A172 (cell line): Measurements from ENCODE around the gene WNT8B. TPM values are rescaled to one million over a fixed set of nuclear protein-coding genes. Genes with fewer than 3 reads are reported as not detected.

ENCODE experiments used
- DNase-seq: peaks from one replicate; pipeline ENCODE4 v3.0.0-alpha.2; 2015; ENCODE audit warnings: low spot score
- total RNA-seq: library from RNA; depleted of rRNA; stranded (reverse); fragments of >200 nt; shearing (Covaris generic); gene quantifications from 2 replicates; pipeline ENCODE4 v1.2.3, GENCODE V29; 2014; rRNA removed

Gene WNT8B, protein sequence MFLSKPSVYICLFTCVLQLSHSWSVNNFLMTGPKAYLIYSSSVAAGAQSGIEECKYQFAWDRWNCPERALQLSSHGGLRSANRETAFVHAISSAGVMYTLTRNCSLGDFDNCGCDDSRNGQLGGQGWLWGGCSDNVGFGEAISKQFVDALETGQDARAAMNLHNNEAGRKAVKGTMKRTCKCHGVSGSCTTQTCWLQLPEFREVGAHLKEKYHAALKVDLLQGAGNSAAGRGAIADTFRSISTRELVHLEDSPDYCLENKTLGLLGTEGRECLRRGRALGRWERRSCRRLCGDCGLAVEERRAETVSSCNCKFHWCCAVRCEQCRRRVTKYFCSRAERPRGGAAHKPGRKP
- total RNA-seq, result not detected in 2 replicates

DNA sequence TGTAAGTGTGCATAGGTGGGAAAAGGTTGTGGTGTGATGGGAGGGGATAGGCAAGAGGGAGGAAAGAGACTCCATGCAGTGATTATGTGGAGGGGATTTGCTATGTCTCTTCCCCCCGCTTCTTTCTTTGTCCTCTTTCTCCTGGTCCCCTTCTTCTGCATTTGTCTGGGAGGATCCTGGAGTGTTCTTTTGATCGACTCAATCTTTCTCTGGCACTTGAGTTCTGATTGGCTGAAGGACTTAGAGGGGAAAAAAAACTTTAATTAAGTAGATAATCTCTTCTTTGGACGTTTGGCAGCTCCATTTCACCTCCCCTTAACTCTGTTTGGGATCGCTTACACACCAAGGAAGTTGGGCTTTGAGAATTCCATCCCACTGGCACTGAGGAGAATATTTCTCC lies at the start of gene WNT8B:
TSS of gene WNT8B (plus strand) at position 301 of the 400 bp plus-strand sequence. CDS start 160 bp downstream, outside the sequence.
- DNase-seq, result no peak

DNA sequence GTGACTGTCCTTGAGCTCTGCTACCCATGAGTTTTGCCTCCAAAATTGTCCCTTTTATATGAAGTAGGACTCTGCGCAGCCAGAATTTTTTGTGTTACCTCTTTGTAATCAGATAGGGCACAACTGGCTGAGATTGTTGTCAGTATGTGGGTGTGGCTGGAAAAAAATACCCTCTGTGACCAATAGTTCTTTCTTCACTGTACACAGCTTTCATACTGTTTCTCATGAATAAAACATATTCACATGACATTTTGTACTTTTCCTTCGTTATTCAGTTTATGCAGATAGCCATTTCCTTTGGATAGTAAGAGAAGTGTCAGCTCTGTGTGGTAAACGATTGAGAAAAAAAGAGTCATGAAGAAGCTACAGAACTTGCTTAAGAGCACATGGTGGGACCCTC lies 49.6 kb upstream of the WNT8B start:
- no peak for DNase-seq

DNA sequence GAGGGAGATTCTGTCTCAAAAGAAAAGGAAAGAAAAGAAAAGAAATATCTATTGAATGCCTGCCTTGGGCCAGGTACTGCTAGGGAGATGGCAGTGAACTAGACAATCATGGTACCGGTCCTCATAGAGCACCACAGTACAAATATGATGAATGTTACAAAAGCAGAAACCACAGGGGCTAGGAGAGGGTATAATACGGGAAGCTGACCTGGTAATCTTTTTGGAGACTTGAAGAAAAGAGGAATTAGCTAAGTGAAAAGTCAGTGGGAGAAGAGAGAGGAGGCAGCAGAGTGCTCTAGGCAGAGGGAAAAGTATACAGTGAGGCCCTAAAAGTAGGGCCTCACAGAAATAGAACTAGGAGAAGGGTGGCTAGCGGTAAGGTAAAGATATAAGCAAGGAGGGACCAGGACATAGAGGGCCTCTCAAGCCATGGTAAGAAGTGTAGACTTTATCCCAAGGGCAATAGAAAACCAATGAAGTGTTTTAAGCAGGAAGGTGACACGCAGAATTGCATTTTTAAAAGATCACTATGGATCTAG lies 42.8 kb upstream of the WNT8B start:
- no peak for DNase-seq

DNA sequence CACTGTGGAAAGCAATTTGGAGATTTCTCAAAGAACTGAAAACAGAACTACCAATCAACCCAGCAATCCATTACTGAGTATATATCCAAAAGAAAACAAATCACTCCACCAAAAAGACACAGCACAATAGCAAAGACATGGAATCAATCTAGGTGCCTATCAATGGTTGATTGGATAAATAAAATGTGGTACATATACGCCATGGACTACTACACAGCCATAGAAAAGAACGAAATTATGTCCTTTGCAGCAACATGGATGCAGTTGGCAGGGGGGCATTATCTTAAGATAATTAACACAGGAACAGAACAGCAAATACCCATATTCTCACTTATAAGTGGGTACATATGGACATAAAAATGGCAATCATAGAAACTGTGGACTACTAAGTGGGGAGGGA lies 35.4 kb upstream of the WNT8B start:
- DNase-seq, result no peak

DNA sequence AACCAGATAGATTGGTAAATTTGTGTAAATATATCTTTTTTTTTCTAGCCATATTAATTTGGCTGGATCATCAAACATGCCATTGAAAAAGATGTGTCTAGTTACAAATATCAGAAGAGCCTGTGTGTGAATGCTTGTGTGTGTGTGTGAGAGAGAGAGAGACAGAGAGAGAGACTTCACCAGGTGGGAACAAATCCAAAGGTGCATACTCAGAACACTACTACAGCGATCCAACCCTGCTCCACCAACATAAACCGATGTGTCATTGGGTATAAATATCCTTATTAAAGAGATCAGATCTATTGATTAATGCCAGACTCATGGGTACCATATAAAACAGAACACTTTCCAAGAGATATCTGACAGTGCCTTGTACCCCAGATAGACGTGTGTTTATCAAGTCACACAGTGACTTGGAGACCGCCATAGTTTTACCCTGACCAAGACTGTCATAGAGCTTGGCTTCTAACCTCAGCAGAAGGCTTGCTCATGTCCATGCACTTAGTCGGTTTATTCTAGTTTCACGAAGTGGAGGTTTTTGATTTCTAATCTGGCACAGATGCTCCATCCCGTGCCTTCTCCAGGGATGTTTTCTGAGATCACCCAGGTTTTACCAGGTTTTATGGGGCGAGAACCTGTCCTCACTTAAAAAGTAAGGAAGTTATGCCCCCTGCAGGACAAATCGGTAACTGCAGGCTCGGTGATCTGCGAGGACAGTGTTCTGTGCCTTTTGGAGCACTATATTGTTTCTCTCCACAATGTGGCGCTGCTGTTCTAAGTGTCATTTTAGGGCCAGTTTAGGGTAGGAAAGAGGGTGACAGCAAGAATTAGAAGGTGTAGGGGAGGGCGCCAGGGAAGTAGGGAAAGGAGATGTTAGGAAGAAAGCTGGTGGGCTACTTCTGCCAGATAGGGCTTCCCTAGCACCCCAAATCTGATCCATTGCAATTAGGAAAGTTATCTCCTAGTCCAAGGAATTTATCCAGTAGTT lies 29.3 kb upstream of the WNT8B start:
- DNase-seq, result peak; percentile 86

DNA sequence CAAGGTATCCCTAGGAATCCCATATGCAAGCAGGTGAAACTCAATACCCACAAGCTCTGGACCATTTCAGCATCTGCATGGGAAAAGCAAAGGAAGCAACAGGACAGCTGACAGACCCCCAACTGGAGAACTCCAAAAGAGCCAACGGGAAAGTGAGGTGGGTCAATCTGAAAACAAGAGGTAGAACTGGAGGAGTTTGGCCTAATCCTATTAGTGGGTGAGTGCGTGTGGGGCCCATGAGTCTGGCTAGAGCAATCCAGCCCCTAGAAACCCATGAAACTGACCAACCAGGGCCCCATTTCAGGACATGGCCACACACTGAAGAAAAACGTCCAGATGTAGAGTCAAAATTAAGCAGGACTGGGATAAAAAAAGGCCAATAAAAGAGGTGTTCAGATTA lies 26.6 kb upstream of the WNT8B start:
- no peak for DNase-seq

DNA sequence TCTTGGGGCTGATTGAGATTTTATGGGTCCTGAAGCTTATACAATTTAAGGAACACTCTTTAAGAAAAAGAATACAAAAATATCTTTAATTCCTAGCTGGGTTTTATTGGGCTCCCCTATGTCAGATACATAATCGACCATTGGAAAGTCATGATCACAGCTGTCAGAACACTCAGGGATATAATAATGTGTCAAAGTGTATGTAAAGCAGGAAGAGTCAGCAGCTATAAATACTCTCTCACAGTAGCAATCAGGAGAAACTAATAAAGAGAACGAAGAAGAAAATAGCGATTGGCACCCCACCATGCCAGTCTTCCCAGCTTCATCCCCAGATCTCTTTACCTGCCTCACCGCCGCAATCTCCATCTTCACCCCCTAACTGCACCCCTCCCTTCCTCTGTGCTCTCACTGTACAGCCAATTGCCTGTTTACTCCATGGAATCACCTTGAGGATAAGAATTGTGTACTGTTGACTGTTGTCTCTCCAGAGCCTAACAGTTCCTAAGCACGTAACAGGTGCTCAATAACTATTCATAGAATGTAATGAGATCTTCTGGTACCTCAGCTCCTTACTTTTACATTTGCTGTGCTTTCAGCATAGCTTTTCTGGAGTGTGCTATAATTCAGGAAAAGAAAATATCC lies 24.0 kb upstream of the WNT8B start:
- no peak for DNase-seq

DNA sequence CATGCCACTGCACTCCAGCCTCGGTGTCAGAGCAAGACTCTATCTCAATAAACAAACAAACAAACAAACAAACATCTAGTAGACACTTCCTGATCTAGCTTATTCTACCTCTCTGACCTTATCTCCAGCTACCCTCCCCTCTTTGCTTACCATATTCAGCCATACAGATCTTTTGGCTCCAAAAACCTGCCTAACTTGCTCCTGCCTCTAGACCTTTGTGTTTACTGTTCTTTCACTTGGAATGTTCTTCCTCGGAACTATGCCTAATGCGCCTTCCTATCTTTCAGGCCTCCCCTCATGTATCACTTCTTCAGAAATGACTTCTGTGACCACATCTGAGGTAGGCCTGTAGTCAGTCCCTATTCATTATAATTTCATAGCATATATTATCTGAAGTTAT lies 20.3 kb upstream of the WNT8B start:
- no peak for DNase-seq

DNA sequence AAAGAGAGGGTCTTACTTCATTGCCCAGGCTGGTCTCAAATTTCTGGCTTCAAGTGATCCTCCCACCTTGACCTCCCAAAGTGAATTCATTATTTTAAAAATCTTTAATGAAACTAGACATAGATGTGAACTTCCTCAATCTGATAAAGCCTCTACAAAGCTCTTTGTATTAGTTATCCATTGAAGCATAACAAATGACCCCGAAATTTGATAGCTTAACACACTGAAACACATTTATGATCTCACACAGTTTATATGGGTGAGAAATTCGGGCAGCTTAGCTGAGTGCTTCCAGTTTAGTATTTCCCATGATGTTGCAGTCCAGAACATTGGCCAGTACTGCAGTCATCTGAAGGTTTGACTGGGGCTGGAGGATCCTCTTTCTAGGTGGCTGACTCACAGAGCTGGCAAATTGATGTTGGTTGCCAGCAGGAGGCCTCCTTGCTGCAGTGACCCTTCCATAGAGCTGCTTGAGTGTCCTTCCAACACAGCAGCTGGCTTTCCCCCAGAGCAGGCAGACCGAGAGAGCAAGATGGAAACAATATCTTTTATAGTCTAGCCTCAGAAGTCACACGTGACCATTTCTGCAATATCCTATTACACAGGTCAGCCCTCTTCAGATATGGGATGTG lies 16.6 kb upstream of the WNT8B start:
- DNase-seq, result no peak

DNA sequence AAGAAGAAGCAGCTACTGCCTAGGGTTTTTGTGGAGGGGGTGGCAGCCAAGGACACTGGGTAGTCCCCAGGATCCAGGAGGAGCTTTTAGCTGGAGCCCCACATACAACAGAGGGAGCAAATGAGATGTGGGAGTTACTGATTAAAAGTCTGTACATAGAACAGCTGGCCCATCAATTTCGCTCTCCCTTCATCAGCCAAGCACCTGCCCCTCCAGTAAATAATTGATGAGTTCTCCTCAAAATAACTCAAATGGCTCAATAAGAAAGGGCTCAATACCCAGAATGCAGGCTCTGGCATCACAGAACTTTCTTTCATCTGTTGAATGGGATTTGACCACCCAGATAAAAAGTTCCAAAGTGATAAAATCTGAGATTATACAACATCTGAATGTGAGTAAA lies 15.1 kb upstream of the WNT8B start:
- DNase-seq, result no peak

DNA sequence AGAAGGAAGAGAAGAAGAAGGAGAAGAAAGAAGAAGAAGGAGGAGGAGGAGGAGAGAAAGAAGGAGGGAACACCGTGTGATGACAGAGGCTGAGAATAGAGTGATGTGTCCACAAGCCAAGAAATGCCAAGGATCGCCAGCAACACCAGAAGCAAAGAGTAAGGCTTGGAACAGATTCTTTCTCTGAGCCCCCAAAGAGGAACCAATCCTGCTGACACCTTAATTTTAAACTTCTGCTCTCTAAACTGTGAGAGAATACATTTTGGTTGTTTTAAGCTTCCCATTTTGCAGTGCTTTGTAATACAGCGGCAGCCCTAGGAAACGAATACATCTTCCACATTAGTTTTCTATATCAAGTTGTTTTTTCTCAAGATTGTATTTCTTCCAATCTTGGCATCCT lies 13.9 kb upstream of the WNT8B start:
- no peak for DNase-seq

DNA sequence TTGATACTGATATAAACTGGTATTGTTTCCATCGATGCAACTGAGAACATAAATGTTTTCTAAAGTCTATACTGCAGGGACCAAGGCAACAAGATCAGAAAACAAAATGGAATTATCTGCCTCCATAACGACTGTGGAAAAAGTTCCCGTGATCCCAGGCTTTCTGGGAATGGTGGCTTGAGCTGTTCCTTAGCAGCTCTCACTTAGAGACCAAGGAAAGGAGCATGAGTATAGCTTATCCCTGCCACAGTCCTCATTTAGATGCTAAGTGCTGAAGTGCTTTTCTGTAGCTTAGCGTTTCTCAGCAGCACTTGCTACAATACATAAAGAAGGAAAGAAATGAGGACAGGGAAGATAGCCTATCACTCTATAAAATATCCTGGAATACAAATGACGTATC lies 5.5 kb downstream of the WNT8B start:
- DNase-seq, result no peak

DNA sequence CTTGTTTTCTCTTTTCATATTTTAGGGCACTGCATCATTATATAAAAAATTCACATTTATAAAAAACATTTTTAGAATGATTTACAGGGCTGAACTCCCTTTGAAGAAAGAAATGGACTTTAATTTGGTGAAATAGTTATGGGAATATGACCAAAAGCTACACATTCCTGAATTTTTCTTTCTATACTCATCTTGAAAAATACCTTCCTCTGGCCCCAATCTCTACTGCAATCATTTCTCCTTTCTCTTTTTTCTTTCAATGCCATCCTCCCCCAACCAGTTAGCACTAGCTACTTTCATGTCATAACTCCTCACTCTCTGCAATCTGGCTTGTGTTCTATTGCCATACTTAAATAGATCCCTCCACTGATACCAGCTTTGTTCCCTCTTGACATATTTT lies 6.2 kb downstream of the WNT8B start:
- no peak for DNase-seq

DNA sequence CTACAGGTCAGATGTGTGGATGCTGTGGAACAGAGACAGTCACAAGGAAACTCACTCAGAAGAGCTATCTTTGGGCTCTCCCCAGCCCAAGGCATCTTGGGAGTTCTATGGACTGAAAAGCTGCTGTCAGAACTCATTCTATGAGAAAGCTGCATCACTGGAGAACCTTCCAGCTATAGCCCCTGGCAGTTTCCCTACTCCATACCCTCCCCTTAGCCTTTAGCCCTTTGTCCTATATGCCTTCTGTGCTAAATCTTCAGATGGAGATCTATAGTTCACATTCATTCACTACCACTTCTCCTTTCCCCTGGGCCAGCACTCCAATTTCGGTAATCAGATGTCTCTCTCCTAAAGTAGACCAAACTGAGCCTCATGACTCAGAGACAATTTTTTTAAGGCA lies 6.9 kb downstream of the WNT8B start:
- no peak for DNase-seq

DNA sequence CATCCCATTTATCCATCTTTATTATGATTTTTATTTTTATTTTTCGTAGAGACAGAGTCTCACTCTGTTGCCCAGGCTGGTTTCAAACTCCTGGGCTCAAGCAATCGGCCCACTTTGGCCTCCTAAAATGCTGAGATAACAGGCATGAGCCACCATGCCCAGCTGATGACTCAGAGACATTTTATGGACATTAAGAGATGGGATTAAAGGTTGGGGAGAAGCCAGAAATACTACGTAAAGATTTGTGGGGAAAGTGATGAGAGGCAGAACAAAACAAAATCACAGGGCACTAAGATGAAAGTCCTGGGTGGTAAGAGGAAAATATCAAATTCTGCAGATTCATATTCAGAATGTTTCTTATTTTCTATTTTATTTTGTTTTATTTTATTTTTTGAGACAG lies 7.6 kb downstream of the WNT8B start:
- DNase-seq, result peak; percentile 73

DNA sequence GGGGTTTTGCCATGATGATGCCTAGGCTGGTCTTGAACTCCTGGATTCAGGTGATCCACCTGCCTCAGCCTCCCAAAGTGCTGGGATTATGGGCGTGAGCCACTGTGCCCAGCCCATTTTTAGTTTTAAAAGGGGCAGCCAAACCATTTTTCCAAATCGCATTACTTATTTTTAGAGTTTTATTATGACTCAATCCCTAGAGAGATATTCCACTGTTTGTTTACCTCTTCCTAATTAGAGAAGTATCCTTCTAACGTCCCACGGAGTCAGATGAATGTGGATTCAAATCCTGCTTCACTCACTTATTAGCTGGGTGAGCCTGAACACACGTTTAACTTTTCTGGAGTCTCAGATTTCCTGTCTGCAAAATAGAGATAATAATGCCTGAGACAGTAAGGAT lies 15.2 kb downstream of the WNT8B start:
- DNase-seq, result no peak

DNA sequence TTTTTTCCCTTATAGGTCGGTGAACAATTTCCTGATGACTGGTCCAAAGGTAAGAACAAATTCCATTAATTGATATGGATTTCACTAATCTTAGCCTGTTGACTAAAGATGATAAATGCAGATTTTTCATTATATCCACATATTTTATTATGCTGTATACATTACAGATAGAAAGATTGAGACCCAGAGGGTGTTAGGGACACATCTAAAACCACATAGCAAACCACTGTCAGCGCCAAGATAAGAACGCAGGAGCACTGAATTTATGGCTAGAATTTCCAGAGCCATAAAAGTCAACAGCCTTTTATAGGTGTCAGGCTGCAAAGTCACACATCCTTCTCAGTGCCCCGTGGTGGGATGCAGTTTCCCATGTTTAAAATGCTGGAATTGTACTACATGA lies 16.2 kb downstream of the WNT8B start:
- no peak for DNase-seq

DNA sequence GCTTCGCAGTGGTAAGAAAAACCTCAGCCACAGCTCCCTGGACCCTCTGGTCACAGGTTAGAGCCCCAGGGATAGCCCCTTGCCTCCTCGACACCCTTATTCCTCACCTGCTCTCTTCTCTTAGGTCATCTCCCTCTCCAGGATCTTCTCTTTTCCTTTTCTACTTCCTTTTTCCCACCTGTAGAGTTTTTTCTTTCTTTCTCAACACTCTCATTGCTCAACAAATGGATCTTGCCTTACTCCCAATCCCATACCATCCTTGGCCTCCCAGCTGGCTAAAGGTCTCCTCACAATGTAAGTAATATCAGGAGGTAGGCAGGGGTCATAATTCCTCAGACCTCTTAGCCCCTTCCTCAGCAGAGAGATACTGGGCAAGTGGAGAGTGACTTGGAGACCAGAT lies 17.2 kb downstream of the WNT8B start:
- DNase-seq, result no peak

DNA sequence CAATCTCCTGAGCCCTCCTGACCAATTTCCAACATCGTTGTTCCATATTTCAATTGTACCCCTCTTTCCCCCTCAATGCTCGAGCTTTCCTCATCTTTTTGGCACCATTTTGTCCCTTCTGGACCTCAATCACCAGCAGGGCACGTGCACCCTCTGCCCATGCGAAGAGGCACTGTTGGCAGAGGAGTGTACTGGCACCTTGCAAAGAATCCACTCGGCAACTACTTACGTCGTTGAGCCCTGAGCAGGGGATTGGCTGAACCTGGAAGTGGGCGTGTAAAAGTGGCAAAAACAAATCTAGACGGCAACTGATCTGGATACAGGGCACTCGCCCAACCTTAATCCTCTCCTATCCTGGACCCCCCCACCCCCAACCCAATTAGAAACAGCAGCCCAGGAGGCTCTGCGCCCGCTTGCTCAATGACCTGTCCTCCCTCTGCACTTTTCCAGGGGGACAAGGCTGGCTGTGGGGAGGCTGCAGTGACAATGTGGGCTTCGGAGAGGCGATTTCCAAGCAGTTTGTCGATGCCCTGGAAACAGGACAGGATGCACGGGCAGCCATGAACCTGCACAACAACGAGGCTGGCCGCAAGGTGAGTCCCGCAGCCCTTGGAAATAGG lies 18.8 kb downstream of the WNT8B start:
- DNase-seq, result peak; percentile 90

DNA sequence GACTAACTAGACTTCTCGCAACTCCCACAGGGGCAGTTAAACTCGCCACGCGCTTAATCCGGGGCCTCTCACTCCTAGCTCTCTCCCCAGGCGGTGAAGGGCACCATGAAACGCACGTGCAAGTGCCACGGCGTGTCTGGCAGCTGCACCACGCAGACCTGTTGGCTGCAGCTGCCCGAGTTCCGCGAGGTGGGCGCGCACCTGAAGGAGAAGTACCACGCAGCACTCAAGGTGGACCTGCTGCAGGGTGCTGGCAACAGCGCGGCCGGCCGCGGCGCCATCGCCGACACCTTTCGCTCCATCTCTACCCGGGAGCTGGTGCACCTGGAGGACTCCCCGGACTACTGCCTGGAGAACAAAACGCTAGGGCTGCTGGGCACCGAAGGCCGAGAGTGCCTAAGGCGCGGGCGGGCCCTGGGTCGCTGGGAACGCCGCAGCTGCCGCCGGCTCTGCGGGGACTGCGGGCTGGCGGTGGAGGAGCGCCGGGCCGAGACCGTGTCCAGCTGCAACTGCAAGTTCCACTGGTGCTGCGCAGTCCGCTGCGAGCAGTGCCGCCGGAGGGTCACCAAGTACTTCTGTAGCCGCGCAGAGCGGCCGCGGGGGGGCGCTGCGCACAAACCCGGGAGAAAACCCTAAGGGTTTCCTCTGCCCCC lies 19.5 kb downstream of the WNT8B start:
- DNase-seq, result peak; percentile 60

DNA sequence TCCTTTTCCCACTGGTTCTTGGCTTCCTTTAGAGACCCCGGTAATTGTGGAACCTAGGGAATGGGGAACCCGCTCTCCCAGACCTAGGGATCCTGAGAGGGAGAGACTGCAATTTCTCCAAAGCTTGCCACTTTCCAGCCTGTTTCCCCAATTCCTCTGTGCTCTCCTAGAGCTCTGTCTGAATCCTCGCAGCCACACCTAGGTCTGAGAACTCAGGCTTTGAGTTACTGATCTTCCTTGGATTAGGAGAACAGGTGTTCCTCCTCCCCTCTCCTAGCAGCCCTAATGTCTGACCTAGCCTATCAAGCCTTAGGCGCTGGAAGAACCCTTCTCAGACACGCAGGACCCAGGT lies 20.0 kb downstream of the WNT8B start:
- no peak for DNase-seq
